Stimulated activated CD8-positive, alpha-beta memory T cell treated with anti-CD3 and anti-CD28 coated beads, Interleukin-4, amount 100 ng/mL, for 48 hours (primary cell): ENCODE measurements around the gene GAST.
"Not testable (repeated sequence)": the region's sequence is repeated elsewhere in the genome, so short reads cannot be mapped to it uniquely, and the experiment has no call there.

Experiments
- DNase-seq: peaks from one replicate; pipeline ENCODE4 v3.0.0-alpha.2; 2020

Gene GAST

DNA sequence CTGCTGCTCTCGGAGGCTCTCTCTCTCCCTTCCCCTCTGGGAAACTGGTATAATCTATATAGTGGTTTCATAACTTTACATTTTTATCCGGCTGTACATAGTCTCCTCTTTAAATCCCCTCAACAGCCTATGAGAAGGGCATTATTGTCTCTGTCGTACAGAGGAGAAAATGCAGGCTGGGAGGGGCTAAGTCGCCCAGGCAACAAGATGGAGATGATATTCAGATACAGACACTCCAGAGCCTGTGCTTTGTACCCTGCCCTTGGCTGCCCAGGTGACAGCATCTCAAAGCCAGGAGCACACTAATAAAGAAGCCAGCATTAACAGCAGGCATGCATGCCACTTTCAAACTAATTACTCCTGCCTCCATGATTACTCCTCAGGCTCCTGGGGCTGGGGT lies 28.1 kb upstream of the GAST start:
- DNase-seq: no peak

DNA sequence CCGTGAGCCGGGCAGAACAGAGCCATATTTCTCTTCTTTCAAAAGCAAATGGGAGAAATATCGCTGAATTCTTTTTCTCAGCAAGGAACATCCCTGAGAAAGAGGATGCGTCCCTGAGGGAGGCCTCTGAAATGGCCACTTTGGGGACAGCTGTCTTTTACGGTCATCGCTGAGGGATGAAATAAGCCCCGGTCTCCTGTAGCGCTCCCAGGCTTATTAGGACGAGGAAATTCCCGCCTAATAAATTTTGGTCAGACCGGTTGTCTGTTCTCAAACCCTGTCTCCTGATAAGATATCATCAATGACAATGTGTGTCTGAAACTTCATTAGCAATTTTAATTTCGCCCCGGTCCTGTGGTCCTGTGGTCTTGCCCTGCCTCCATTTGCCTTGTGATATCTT lies 26.4 kb upstream of the GAST start:
- DNase-seq: not testable (repeated sequence)

GRCh38 chr17:41686281-41686680 lies 25.9 kb upstream of the GAST start:
- no peak for DNase-seq

GRCh38 chr17:41687828-41688640 lies 24.1 kb upstream of the GAST start:
- peak; percentile 76 for DNase-seq

GRCh38 chr17:41688641-41689496 lies 23.3 kb upstream of the GAST start, which contains the start of gene EIF1:
Gene EIF1 (plus strand): TSS chr17:41688885. CDS start chr17:41689039, 154 bp downstream.
- peak; percentile 100 for DNase-seq

DNA sequence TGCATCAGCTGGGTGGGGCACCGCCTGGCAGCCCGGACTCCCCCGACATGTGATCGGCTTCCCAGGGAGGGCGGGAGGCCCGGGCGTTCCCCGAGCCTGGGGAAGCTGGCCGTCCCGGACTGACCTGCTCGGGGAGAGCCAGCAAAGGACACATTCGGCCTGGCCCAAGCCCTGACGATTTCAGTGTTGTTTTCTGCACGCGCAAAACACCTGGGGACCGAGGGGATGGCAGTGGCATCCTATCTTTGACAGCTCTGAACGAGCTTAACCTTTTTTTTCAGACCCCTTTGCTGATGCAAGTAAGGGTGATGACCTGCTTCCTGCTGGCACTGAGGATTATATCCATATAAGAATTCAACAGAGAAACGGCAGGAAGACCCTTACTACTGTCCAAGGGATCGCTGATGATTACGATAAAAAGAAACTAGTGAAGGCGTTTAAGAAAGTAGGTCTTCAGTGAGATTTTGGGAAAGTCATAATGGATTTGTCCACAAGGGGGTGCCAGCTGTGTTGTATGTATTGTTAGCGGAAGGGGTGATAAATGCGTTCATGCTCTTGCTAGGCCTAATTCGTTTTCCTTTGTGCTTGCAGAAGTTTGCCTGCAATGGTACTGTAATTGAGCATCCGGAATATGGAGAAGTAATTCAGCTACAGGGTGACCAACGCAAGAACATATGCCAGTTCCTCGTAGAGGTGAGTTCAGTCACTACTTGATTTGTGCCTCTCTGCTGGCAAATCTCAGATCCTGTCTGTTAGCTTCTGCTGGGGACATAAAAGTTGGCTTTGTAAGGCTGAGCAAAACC lies 22.4 kb upstream of the GAST start:
- DNase-seq: peak; percentile 66

DNA sequence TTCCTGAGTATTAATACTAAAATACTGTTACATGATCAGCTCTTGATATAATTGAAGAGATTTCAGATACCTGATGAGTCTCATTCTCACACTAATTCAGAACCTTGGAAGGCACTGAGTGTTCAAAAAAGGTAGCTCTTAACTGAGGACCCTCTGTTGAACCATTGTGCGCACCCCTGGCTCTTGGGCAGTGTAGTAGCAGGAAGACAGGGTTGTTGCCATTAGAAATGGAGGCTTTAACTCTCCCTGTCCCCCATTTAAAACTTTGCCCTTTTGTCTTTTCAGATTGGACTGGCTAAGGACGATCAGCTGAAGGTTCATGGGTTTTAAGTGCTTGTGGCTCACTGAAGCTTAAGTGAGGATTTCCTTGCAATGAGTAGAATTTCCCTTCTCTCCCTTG lies 21.6 kb upstream of the GAST start:
- DNase-seq: no peak

DNA sequence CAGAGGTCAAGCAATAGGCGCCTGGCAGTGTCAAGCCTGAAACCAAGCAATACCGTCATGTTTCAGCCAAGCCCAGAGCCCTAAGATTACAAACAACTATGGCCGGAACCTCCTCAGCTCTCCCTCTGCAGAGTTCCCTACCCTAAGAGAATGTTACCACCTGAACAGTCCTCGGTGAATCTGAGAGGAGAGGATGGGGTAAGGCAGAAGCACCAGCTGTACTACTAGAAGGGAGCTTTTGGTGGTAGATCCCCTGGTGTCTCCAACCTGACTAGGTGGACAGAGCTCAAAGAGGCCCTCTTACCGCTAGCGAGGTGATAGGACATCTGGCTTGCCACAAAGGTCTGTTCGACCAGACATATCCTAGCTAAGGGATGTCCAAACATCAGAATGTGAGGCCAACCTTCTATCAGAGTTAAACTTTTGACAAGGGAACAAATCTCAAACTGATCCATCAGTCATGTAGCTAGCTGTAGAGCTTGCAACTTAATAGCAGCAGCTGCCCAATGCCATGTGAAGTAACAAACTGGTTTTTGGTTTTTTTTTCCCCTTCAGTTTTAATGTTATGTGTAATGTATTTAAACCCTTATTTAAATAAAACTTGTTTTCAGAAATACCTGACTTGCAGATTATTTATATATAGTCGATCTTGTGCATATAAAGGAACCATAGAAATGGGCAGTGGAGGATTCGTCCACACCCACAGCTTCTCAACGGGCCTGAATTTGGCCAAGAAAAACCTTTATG lies 20.9 kb upstream of the GAST start:
- DNase-seq: no peak

GRCh38 chr17:41692722-41693521 lies 19.2 kb upstream of the GAST start:
- peak; percentile 43 for DNase-seq

GRCh38 chr17:41695134-41695661 lies 16.9 kb upstream of the GAST start:
- no peak for DNase-seq

- peak; percentile 84 for DNase-seq
These were observed 16.0 kb upstream of the GAST start for GRCh38 chr17:41695954-41696757.

- no peak for DNase-seq
These were observed 14.8 kb upstream of the GAST start for GRCh38 chr17:41697122-41697962.

- not testable (repeated sequence) for DNase-seq
These were observed 11.3 kb upstream of the GAST start for GRCh38 chr17:41700843-41701242.

DNA sequence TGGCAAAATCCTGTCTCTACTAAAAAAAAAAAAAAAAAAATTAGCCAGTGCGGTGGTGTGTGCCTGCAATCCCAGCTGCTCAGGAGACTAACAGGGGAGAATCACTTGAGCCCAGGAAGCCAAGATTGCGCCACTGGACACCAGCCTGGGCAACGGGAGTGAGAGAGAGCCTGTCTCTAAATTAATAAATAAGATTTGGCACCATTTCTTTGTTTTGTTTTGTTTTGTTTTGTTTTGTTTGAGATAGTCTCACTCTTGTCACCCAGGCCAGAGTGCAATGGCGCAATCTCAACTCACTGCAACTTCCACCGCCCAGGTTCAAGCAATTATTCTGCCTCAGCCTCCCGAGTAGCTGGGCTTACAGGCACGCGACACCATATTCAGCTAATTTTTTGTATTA lies 9.4 kb upstream of the GAST start:
- no peak for DNase-seq

GRCh38 chr17:41705271-41705991 lies 6.7 kb upstream of the GAST start:
- no peak for DNase-seq

- no peak for DNase-seq
These were observed 4.1 kb upstream of the GAST start for GRCh38 chr17:41707803-41708669.

GRCh38 chr17:41710472-41711090 lies 1.6 kb upstream of the GAST start:
- DNase-seq: no peak
